Measurements from ENCODE around the gene ITGA1.
"Not testable (repeated sequence)": the region's sequence is repeated elsewhere in the genome, so short reads cannot be mapped to it uniquely, and the experiment has no call there.

ITGA1 gene

GRCh38 chr5:52834320-52834719, 46.6 kb downstream of the ITGA1 start:
- no peak for DNase-seq

- DNase-seq, result no peak
Measured at GRCh38 chr5:52837068-52837467, 49.4 kb downstream of the ITGA1 start.

- DNase-seq, result no peak
Measured at GRCh38 chr5:52837591-52838001, 49.9 kb downstream of the ITGA1 start.

- no peak for DNase-seq
Measured at GRCh38 chr5:52838326-52839015, 50.8 kb downstream of the ITGA1 start.

GRCh38 chr5:52839285-52839684, 51.6 kb downstream of the ITGA1 start:
- no peak for DNase-seq

GRCh38 chr5:52840277-52841050, 52.7 kb downstream of the ITGA1 start:
- DNase-seq, result no peak

- no peak for DNase-seq
Measured at GRCh38 chr5:52841114-52841513, 53.4 kb downstream of the ITGA1 start.

- no peak for DNase-seq
Measured at GRCh38 chr5:52842111-52842510, 54.4 kb downstream of the ITGA1 start.

- DNase-seq, result no peak
Measured at GRCh38 chr5:52844885-52845284, 57.2 kb downstream of the ITGA1 start.

- no peak for DNase-seq
Measured at GRCh38 chr5:52846182-52846842, 58.6 kb downstream of the ITGA1 start.

- DNase-seq, result not testable (repeated sequence)
Measured at GRCh38 chr5:52848688-52849087, 61.0 kb downstream of the ITGA1 start.

GRCh38 chr5:52849544-52849943, 61.8 kb downstream of the ITGA1 start:
- DNase-seq, result no peak

GRCh38 chr5:52853650-52854049, 65.9 kb downstream of the ITGA1 start:
- DNase-seq, result no peak

- DNase-seq, result no peak
Measured at GRCh38 chr5:52854301-52854700, 66.6 kb downstream of the ITGA1 start.

GRCh38 chr5:52854949-52855348, 67.2 kb downstream of the ITGA1 start:
- DNase-seq, result no peak

GRCh38 chr5:52856564-52856963, 68.8 kb downstream of the ITGA1 start:
- DNase-seq, result no peak

GRCh38 chr5:52859628-52860027, 71.9 kb downstream of the ITGA1 start:
- no peak for DNase-seq

- no peak for DNase-seq
Measured at GRCh38 chr5:52861368-52861767, 73.7 kb downstream of the ITGA1 start.

- no peak for DNase-seq
Measured at GRCh38 chr5:52863715-52864290, 76.1 kb downstream of the ITGA1 start.

- DNase-seq, result no peak
Measured at GRCh38 chr5:52864371-52864770, 76.7 kb downstream of the ITGA1 start.

GRCh38 chr5:52864884-52865283, 77.2 kb downstream of the ITGA1 start:
- DNase-seq, result no peak

- DNase-seq, result not testable (repeated sequence)
Measured at GRCh38 chr5:52865991-52866390, 78.3 kb downstream of the ITGA1 start.

GRCh38 chr5:52867809-52868208, 80.1 kb downstream of the ITGA1 start:
- DNase-seq, result no peak

GRCh38 chr5:52868417-52868816, 80.7 kb downstream of the ITGA1 start:
- no peak for DNase-seq

Data from SW 1271 (cell line).